ENCODE measurements around the gene IDH3G.

GRCh38 chrX:153827903-153828302 lies 33.7 kb upstream of the IDH3G start:
- TF ChIP-seq POLR2A (IDR thresholded peaks at IDR 0.05) (no peak), CTCF (IDR thresholded peaks at IDR 0.05) (no peak)
